HEK293 (cell line): ENCODE data around the gene HOXD9.

Source experiments
- CTCF ChIA-PET: fragments of 350-600 bp; formaldehyde crosslinking; extraction: SDS; loops from one replicate; lab custom pipeline; 2021; ENCODE audit warnings: antibody characterized with exemption; lab: Yijun Ruan, JAX
- POLR2A ChIA-PET: fragments of 300-600 bp; formaldehyde crosslinking; extraction: SDS; loops from one replicate; lab custom pipeline; 2020; ENCODE audit warnings: antibody characterized with exemption, inconsistent platforms; lab: Yijun Ruan, JAX
- H3K27ac ChIP-seq: fragments of 200-500 bp; sonication (Bioruptor generic); 2 replicates; pipeline ENCODE4 v1.5.1; 2014; ENCODE audit warnings: low read depth, low read length, control low read depth, inconsistent platforms; ENCODE audit errors: extremely low read depth
- H3K36me3 ChIP-seq, 2 experiments: fragments of 200-500 bp in 1 of 2; sonication (Bioruptor generic) in 1 of 2; 1 replicate in 1 of 2; 2 replicates in 1 of 2; pipeline ENCODE4 v1.5.1; 2014 to 2017; ENCODE audit warnings: inconsistent platforms in 2 of 2, low read length in 2 of 2; ENCODE audit not compliant: control insufficient read depth in 2 of 2, insufficient read depth in 1 of 2
- H3K4me1 ChIP-seq: fragments of 200-500 bp; sonication (Bioruptor generic); 2 replicates; pipeline ENCODE4 v1.5.1; 2014; ENCODE audit warnings: mild to moderate bottlenecking, low read length, inconsistent platforms; ENCODE audit not compliant: control insufficient read depth, insufficient read depth
- H3K4me3 ChIP-seq: 2 replicates; pipeline ENCODE4 v1.5.1; 2011; ENCODE audit warnings: low read depth, mild to moderate bottlenecking, control low read depth, low read length, moderate library complexity
- H3K9me3 ChIP-seq: fragments of 200-500 bp; sonication (Bioruptor generic); 2 replicates; pipeline ENCODE4 v1.5.1; 2014; ENCODE audit warnings: low read depth, low read length, inconsistent platforms; ENCODE audit not compliant: control insufficient read depth, insufficient read depth
- EGR2 ChIP-seq: fragments of 450-650 bp; formaldehyde crosslinking; IDR thresholded peaks from 2 replicates; pipeline ENCODE4 v1.5.1; 2016; ENCODE audit warnings: low read depth, missing biosample characterization, missing genetic modification characterization
- GLI4 ChIP-seq: fragments of 450-650 bp; formaldehyde crosslinking; IDR thresholded peaks from 2 replicates; pipeline ENCODE4 v1.5.1; 2016; ENCODE audit warnings: missing biosample characterization, missing genetic modification characterization
- PRDM1 ChIP-seq: fragments of 450-650 bp; formaldehyde crosslinking; IDR thresholded peaks from 2 replicates; pipeline ENCODE4; 2016; ENCODE audit warnings: missing biosample characterization, missing genetic modification characterization
- ZFP3 ChIP-seq: fragments of 450-650 bp; formaldehyde crosslinking; IDR thresholded peaks from 2 replicates; pipeline ENCODE4 v1.5.1; 2016; ENCODE audit warnings: low read depth, missing biosample characterization, missing genetic modification characterization
- ZNF10 ChIP-seq: fragments of 450-650 bp; formaldehyde crosslinking; IDR thresholded peaks from 2 replicates; pipeline ENCODE4 v1.5.1; 2017; ENCODE audit warnings: missing biosample characterization, missing genetic modification characterization
- ZNF18 ChIP-seq: fragments of 450-650 bp; formaldehyde crosslinking; IDR thresholded peaks from 2 replicates; pipeline ENCODE4 v1.5.1; 2016; ENCODE audit warnings: missing biosample characterization, missing genetic modification characterization
- ZNF23 ChIP-seq: fragments of 450-650 bp; formaldehyde crosslinking; IDR thresholded peaks from 2 replicates; pipeline ENCODE4 v1.5.1; 2016; ENCODE audit warnings: missing biosample characterization, missing genetic modification characterization, borderline replicate concordance
- ZNF394 ChIP-seq: fragments of 450-650 bp; formaldehyde crosslinking; IDR thresholded peaks from 2 replicates; pipeline ENCODE4 v1.5.1; 2016; ENCODE audit warnings: missing biosample characterization, missing genetic modification characterization, mild to moderate bottlenecking, moderate library complexity, borderline replicate concordance
- ZNF501 ChIP-seq: fragments of 450-650 bp; formaldehyde crosslinking; IDR thresholded peaks from 2 replicates; pipeline ENCODE4 v1.5.1; 2016; ENCODE audit warnings: missing biosample characterization, missing genetic modification characterization
- ZNF658 ChIP-seq: fragments of 450-650 bp; formaldehyde crosslinking; IDR thresholded peaks from 2 replicates; pipeline ENCODE4; 2016; ENCODE audit warnings: missing biosample characterization, missing genetic modification characterization
- ZNF692 ChIP-seq: fragments of 450-650 bp; formaldehyde crosslinking; IDR thresholded peaks from 2 replicates; pipeline ENCODE4 v1.5.1; 2016; ENCODE audit warnings: missing biosample characterization, missing genetic modification characterization
- ZNF768 ChIP-seq: fragments of 450-650 bp; formaldehyde crosslinking; IDR thresholded peaks from 2 replicates; pipeline ENCODE4 v1.5.1; 2018; ENCODE audit warnings: missing biosample characterization, mild to moderate bottlenecking, missing genetic modification characterization
- ZNF792 ChIP-seq: fragments of 450-650 bp; formaldehyde crosslinking; IDR thresholded peaks from 2 replicates; pipeline ENCODE4 v1.5.1; 2016; ENCODE audit warnings: missing biosample characterization, missing genetic modification characterization
- ZNF837 ChIP-seq: fragments of 450-650 bp; formaldehyde crosslinking; IDR thresholded peaks from 2 replicates; pipeline ENCODE4 v1.5.1; 2016; ENCODE audit warnings: missing biosample characterization, missing genetic modification characterization
- TF ChIP-seq, protein P1 (sequence below): fragments of 450-650 bp; formaldehyde crosslinking; IDR thresholded peaks from 2 replicates; pipeline ENCODE4 v1.5.1; 2016; ENCODE audit warnings: missing biosample characterization, missing genetic modification characterization
- TF ChIP-seq, protein P2 (sequence below): fragments of 450-650 bp; formaldehyde crosslinking; optimal IDR thresholded peaks from 2 replicates; pipeline ENCODE3; 2016; ENCODE audit warnings: missing biosample characterization, mild to moderate bottlenecking, missing genetic modification characterization
- TF ChIP-seq, protein P3 (sequence below): fragments of 450-650 bp; formaldehyde crosslinking; IDR thresholded peaks from 2 replicates; pipeline ENCODE4 v1.5.1; 2016; ENCODE audit warnings: missing biosample characterization, missing genetic modification characterization

Gene HOXD9

GRCh38 chr2:176142281-176142680 is 19.8 kb downstream of the HOXD9 start:
- ChIA-PET POLR2A (no interaction called here), CTCF (interaction anchor here (1.5 to 7.5 kb wide), 2 partner anchors 15 to 313 kb away, joined by 10 to 104 read pairs; no protein-coding TSS in a partner anchor)
- TF ChIP-seq, protein P1, sequence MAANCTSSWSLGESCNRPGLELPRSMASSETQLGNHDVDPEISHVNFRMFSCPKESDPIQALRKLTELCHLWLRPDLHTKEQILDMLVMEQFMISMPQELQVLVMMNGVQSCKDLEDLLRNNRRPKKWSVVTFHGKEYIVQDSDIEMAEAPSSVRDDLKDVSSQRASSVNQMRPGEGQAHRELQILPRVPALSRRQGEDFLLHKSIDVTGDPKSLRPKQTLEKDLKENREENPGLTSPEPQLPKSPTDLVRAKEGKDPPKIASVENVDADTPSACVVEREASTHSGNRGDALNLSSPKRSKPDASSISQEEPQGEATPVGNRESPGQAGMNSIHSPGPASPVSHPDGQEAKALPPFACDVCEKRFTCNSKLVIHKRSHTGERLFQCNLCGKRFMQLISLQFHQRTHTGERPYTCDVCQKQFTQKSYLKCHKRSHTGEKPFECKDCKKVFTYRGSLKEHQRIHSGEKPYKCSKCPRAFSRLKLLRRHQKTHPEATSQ (tag by site-specific recombination), result no peak
- no peak for TF ChIP-seq ZNF692 (tag by site-specific recombination)
- TF ChIP-seq ZNF768 (tag by site-specific recombination), result no peak
- TF ChIP-seq ZNF394 (tag by site-specific recombination), result no peak
- TF ChIP-seq, protein P2, sequence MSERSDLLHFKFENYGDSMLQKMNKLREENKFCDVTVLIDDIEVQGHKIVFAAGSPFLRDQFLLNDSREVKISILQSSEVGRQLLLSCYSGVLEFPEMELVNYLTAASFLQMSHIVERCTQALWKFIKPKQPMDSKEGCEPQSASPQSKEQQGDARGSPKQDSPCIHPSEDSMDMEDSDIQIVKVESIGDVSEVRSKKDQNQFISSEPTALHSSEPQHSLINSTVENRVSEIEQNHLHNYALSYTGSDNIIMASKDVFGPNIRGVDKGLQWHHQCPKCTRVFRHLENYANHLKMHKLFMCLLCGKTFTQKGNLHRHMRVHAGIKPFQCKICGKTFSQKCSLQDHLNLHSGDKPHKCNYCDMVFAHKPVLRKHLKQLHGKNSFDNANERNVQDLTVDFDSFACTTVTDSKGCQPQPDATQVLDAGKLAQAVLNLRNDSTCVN (tag by site-specific recombination), result no peak
- TF ChIP-seq ZFP3 (tag by site-specific recombination), result no peak
- TF ChIP-seq EGR2 (tag by site-specific recombination), result no peak
- TF ChIP-seq ZNF501 (tag by site-specific recombination), result no peak
- TF ChIP-seq ZNF10, result no peak
- no peak for TF ChIP-seq ZNF658 (tag by site-specific recombination)
- TF ChIP-seq GLI4, result no peak
- TF ChIP-seq PRDM1 (tag by site-specific recombination), result no peak
- no peak for TF ChIP-seq ZNF18 (tag by site-specific recombination)
- TF ChIP-seq ZNF23 (tag by site-specific recombination), result no peak
- no peak for TF ChIP-seq ZNF792 (tag by site-specific recombination)
- no peak for TF ChIP-seq ZNF837 (tag by site-specific recombination)
- TF ChIP-seq, protein P3, sequence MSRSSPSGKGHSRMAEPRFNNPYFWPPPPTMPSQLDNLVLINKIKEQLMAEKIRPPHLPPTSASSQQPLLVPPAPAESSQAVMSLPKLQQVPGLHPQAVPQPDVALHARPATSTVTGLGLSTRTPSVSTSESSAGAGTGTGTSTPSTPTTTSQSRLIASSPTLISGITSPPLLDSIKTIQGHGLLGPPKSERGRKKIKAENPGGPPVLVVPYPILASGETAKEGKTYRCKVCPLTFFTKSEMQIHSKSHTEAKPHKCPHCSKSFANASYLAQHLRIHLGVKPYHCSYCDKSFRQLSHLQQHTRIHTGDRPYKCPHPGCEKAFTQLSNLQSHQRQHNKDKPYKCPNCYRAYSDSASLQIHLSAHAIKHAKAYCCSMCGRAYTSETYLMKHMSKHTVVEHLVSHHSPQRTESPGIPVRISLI (tag by site-specific recombination), result no peak
- TF ChIP-seq, all 188 proteins: peak for 0

More at GRCh38 chr2:176142281-176142680, 19.8 kb downstream of the HOXD9 start:
- Histone ChIP-seq H3K4me1 (peaks cover 18% of the 10 kb centered on the region), H3K27ac (no peak overlapping the region), H3K36me3 (no peaks in the 10 kb centered on the region), H3K4me3 (no peak overlapping the region), H3K9me3 (no peaks in the 10 kb centered on the region)
